LNCaP clone FGC (cell line): ENCODE measurements around the gene OSBPL8.
"Not testable (repeated sequence)": the region's sequence is repeated elsewhere in the genome, so short reads cannot be mapped to it uniquely, and the experiment has no call there.

Source experiments
- DNase-seq: peaks from one replicate; pipeline ENCODE4 v3.0.0-alpha.2; 2011; ENCODE audit warnings: low read depth
- H3K4me3 ChIP-seq: 2 replicates; pipeline ENCODE4 v1.5.1; 2011; ENCODE audit warnings: mild to moderate bottlenecking, low read depth, low read length, control low read depth
- TF ChIP-seq, protein P1 (sequence below): IDR thresholded peaks from 2 replicates; pipeline ENCODE4 v1.5.1; 2012; ENCODE audit warnings: mild to moderate bottlenecking; ENCODE audit not compliant: control insufficient read depth, insufficient read depth; ENCODE audit errors: extremely low read depth

Gene OSBPL8

DNA sequence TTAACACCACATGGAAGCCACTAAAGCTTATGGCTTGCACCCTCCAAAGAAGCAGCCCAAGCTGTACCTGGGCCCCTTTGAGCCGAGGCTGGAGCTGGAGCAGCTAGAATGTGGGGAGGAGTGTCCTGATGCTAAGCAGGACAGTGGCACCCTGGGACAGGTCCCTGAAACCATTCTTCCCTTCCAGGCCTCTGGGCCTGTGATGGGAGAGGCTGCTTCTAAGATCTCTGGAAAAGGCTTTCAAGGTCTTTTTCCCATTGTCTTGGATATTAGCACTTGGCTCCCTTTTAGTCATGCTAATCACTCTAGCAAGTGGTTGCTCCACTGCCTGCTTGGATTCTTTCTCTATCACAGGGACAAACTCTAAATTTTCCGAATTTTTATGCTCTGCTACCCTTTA is 40.9 kb downstream of the OSBPL8 start:
- no peak overlapping the region for H3K4me3 ChIP-seq
- DNase-seq, result no peak
- TF ChIP-seq, protein P1, sequence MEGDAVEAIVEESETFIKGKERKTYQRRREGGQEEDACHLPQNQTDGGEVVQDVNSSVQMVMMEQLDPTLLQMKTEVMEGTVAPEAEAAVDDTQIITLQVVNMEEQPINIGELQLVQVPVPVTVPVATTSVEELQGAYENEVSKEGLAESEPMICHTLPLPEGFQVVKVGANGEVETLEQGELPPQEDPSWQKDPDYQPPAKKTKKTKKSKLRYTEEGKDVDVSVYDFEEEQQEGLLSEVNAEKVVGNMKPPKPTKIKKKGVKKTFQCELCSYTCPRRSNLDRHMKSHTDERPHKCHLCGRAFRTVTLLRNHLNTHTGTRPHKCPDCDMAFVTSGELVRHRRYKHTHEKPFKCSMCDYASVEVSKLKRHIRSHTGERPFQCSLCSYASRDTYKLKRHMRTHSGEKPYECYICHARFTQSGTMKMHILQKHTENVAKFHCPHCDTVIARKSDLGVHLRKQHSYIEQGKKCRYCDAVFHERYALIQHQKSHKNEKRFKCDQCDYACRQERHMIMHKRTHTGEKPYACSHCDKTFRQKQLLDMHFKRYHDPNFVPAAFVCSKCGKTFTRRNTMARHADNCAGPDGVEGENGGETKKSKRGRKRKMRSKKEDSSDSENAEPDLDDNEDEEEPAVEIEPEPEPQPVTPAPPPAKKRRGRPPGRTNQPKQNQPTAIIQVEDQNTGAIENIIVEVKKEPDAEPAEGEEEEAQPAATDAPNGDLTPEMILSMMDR, result no peak

DNA sequence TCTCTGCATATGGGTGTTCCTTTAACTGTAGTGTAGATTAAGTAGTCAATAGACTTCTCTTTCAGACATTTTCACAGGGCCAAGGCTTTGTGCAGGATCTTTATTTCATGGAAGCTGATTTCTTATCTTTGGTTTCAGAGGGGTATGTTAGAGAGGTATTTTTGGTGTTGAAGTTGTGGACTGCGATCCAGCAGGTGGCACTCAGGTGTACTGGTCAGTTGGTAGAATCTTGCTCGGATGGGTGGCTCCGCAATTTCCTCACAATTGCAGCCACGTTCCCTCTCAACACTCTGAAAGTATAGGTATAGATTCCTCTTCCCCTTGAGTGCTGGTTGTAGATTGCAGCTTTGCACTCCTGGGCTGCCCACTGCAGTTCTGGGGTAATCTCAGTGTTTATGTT is 44.3 kb downstream of the OSBPL8 start:
- TF ChIP-seq, protein P1, result 0 out of 2 replicates have a peak, but pooled peaks have one; percentile 19
- H3K4me3 ChIP-seq, result no peak overlapping the region
- DNase-seq, result no peak

DNA sequence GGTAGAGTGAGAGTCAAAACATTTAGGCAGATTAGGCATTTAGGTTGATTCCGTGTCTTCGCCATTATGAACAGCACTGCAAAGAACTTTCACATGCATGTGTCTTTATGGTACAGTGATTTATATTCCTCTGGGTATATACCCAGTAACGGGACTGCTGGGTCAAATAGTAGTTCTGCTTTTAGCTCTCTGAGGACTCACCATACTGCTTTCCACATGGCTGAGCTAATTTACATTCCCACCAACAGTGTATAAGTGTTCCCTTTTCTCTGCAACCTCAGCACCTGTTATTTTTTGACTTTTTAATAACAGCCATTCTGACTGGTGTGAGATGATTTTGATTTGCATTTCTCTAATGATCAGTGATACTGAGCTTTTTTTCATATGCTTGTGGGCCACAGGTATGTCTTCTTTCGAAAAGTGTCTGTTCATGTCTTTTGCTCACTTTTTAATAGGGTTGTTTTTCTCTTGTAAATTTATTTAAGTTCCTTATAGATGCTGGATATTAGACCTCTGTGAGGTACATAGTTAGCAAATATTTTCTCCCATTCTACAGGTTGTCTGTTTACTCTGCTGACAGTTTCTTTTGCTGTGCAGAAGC is 48.4 kb downstream of the OSBPL8 start:
- not testable (repeated sequence) for DNase-seq, H3K4me3 ChIP-seq

DNA sequence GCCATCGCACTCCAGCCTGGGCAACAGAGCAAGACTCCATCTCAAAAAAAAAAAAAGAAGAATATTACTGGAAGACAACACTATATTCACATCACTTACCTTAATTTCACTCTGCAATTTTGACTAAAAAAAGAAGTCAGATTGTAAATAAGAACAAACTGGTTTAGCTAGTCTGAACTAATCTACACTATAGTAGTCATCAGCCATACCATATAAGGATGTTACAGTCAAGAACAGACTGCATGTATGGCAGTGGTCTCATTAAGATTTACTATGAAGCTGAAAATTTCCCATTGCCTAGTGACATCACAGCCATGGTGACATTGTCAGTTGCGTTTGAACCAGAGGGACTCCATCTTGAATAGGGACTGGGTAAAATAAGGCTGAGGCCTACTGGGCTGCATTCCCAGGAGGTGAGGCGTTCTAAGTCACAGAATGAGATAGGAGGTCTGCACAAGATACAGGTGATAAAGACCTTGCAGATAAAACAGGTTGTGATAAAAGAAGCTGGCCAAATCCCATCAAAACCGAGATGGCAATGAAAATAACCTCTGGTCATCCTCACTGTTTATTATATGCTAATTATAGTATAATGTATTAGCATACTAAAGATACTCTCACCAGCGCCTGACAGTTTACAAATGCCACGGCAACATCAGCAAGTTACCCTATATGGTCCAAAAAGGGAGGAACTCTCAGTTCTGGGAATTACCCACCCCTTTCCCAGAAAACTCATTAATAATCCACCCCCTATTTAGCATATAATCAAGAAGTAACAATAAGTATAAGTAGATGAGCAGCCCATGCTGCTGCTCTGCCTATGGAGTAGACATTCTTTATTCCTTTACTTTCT is 51.2 kb downstream of the OSBPL8 start:
- no peak overlapping the region for H3K4me3 ChIP-seq
- TF ChIP-seq, protein P1, result no peak
- no peak for DNase-seq

DNA sequence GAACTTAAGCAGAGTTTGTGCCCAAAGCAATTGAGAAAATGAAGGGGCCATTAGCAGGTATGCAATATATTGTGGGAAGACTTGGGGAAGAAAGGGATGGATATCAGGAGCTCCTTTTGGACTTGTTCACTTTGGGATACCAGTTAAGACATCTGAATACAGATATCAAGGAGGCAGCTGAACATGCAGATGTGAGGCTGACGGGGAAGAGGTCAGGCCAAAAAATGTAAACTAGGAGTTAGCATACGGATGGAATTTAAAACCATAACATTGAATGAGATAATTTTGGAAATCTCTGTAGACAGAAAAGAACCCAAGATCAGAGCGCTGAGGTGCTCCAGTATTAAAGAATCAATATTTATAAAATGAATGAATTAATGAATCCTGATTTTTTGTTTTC is 53.4 kb downstream of the OSBPL8 start:
- TF ChIP-seq, protein P1, result no peak
- DNase-seq, result no peak
- no peak overlapping the region for H3K4me3 ChIP-seq

DNA sequence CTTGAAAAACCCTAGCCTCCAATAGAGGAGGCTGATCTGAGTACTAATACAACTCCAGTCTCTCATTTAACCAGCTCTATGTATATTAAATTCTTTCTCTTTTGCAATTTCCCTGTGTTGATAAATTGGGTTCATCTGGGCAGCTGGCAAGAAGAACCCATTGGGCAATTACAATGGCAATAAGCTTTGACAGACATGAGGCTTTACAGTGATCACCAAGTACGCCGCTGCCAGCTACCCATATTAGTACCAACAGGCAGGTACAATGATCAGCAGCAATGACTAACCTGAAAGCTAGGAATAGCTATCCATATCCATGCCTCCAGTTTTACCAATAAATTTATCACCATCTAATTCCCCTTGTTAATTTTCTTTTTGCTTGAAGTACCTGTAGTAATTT is 54.5 kb downstream of the OSBPL8 start:
- H3K4me3 ChIP-seq, result no peak overlapping the region
- TF ChIP-seq, protein P1, result no peak
- no peak for DNase-seq

DNA sequence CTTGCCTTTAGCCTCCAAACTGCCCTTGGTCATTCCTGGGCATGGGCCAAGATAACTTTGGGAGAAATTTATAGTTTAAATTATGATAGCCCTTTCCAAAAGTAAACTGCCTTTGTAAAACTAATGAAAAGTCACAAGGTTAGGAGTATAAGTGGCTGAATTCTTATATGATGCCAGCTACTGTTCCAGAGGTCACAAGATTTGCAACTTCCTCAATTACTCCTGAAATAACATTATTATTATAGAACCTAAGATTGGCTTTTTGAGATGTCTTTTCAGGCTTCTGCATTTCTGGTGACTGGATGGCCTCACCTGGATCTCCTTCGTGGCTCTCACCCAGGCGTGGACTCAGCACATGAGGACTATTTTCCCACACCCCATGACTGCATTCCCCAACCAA is 55.0 kb downstream of the OSBPL8 start:
- no peak overlapping the region for H3K4me3 ChIP-seq
- TF ChIP-seq, protein P1, result no peak
- DNase-seq, result no peak
